ENCODE results near the gene WDR7. TPM values are rescaled to one million over a fixed set of nuclear protein-coding genes. Genes with fewer than 3 reads are reported as not detected.

Gene WDR7
- total RNA-seq, 1 donor from 2014 or later: 16.9 TPM

- H3K9me3 Mint-ChIP-seq: no peaks in the 10 kb centered on the region
- no peak overlapping the region for H3K27ac Mint-ChIP-seq
- no peak for DNase-seq (ENCODE audit: extremely low spot score, unreplicated experiment)
- H3K27me3 Mint-ChIP-seq: no peaks in the 10 kb centered on the region
- no peaks in the 10 kb centered on the region for H3K4me1 Mint-ChIP-seq (ENCODE audit: unreplicated experiment)
- no peak overlapping the region for H3K4me3 Mint-ChIP-seq
- H3K36me3 Mint-ChIP-seq: peaks cover 7% of the 10 kb centered on the region
- no peak for TF ChIP-seq CTCF (conservative IDR thresholded peaks at IDR 0.05)
These were observed 136.2 kb downstream of the WDR7 start for GRCh38 chr18:56787390-56787789.

GRCh38 chr18:56789004-56789888, 138.1 kb downstream of the WDR7 start:
- no peaks in the 10 kb centered on the region for H3K27me3 Mint-ChIP-seq
- H3K4me1 Mint-ChIP-seq (ENCODE audit: unreplicated experiment): no peaks in the 10 kb centered on the region
- H3K9me3 Mint-ChIP-seq: no peaks in the 10 kb centered on the region
- no peak overlapping the region for H3K4me3 Mint-ChIP-seq
- peak; percentile 73 for TF ChIP-seq CTCF (conservative IDR thresholded peaks at IDR 0.05)
- DNase-seq (ENCODE audit: extremely low spot score, unreplicated experiment): no peak
- H3K27ac Mint-ChIP-seq: no peak overlapping the region
- H3K36me3 Mint-ChIP-seq: peaks cover 7% of the 10 kb centered on the region

- no peak for DNase-seq (ENCODE audit: extremely low spot score, unreplicated experiment)
- Mint-ChIP-seq H3K27me3 (no peaks in the 10 kb centered on the region), H3K4me3 (no peak overlapping the region), H3K36me3 (peaks cover 5% of the 10 kb centered on the region), H3K4me1 (ENCODE audit: unreplicated experiment) (no peaks in the 10 kb centered on the region), H3K9me3 (no peaks in the 10 kb centered on the region), H3K27ac (no peak overlapping the region)
- TF ChIP-seq CTCF (conservative IDR thresholded peaks at IDR 0.05): peak; percentile 12
These were observed 138.7 kb downstream of the WDR7 start for GRCh38 chr18:56789889-56790180.

GRCh38 chr18:56795381-56795780, 144.2 kb downstream of the WDR7 start:
- Mint-ChIP-seq H3K27me3 (no peaks in the 10 kb centered on the region), H3K36me3 (no peaks in the 10 kb centered on the region), H3K4me3 (no peak overlapping the region), H3K27ac (no peak overlapping the region), H3K9me3 (no peaks in the 10 kb centered on the region), H3K4me1 (ENCODE audit: unreplicated experiment) (no peaks in the 10 kb centered on the region)
- no peak for DNase-seq (ENCODE audit: extremely low spot score, unreplicated experiment)
- TF ChIP-seq CTCF (conservative IDR thresholded peaks at IDR 0.05): no peak

GRCh38 chr18:56799756-56800155, 148.6 kb downstream of the WDR7 start:
- Mint-ChIP-seq H3K27ac (no peak overlapping the region), H3K4me1 (ENCODE audit: unreplicated experiment) (no peaks in the 10 kb centered on the region), H3K27me3 (no peaks in the 10 kb centered on the region), H3K36me3 (no peaks in the 10 kb centered on the region), H3K9me3 (no peaks in the 10 kb centered on the region), H3K4me3 (no peak overlapping the region)
- no peak for TF ChIP-seq CTCF (conservative IDR thresholded peaks at IDR 0.05)
- DNase-seq (ENCODE audit: extremely low spot score, unreplicated experiment): no peak
